Activated CD4-positive, alpha-beta T cell treated with anti-CD3 and anti-CD28 coated beads, Interleukin-2, Interleukin-4, amounts not matched to agents 100 ng/mL and 50 ng/mL, durations not matched to agents 16 hours and 8 hours (primary cell): ENCODE results near the gene KBTBD13.

Experiments used
- DNase-seq: peaks from one replicate; pipeline ENCODE4 v3.0.0-alpha.2; 2020; ENCODE audit warnings: low spot score

Gene KBTBD13

GRCh38 chr15:65052956-65053355 is 23.6 kb upstream of the KBTBD13 start:
- DNase-seq: no peak

GRCh38 chr15:65054333-65055200 is 22.0 kb upstream of the KBTBD13 start:
- DNase-seq: peak; percentile 46

GRCh38 chr15:65055201-65055870 is 21.2 kb upstream of the KBTBD13 start:
- DNase-seq: no peak

GRCh38 chr15:65056106-65056505 is 20.4 kb upstream of the KBTBD13 start:
- no peak for DNase-seq

- no peak for DNase-seq
Observed at GRCh38 chr15:65056868-65057548, 19.5 kb upstream of the KBTBD13 start.

GRCh38 chr15:65057549-65057940 is 19.0 kb upstream of the KBTBD13 start:
- no peak for DNase-seq

- DNase-seq: no peak
Observed at GRCh38 chr15:65058394-65059368, 17.9 kb upstream of the KBTBD13 start.

GRCh38 chr15:65059369-65059750 is 17.2 kb upstream of the KBTBD13 start:
- no peak for DNase-seq

- DNase-seq: no peak
Observed at GRCh38 chr15:65059931-65060596, 16.5 kb upstream of the KBTBD13 start.

- DNase-seq: no peak
Observed at GRCh38 chr15:65060641-65061397, 15.7 kb upstream of the KBTBD13 start.

GRCh38 chr15:65062061-65062460 is 14.5 kb upstream of the KBTBD13 start:
- no peak for DNase-seq

- no peak for DNase-seq
Observed at GRCh38 chr15:65062726-65063125, 13.8 kb upstream of the KBTBD13 start.

- DNase-seq: no peak
Observed at GRCh38 chr15:65066001-65066634, 10.4 kb upstream of the KBTBD13 start.

GRCh38 chr15:65066635-65067316 is 9.8 kb upstream of the KBTBD13 start:
- DNase-seq: no peak

- DNase-seq: no peak
Observed at GRCh38 chr15:65067317-65067644, 9.3 kb upstream of the KBTBD13 start.

- DNase-seq: no peak
Observed at GRCh38 chr15:65067645-65068402, 8.7 kb upstream of the KBTBD13 start, which contains the start of gene RASL12. TSS of gene RASL12 (minus strand) at chr15:65067991. CDS start at chr15:65067835, 156 bp downstream.

GRCh38 chr15:65068403-65068788 is 8.2 kb upstream of the KBTBD13 start:
- DNase-seq: no peak

GRCh38 chr15:65069179-65069578 is 7.4 kb upstream of the KBTBD13 start:
- no peak for DNase-seq
